K562 (cell line): ENCODE results near the gene SH3BP5. TPM values are rescaled to one million over a fixed set of nuclear protein-coding genes. Genes with fewer than 3 reads are reported as not detected.

Source experiments
- FOXM1 ChIP-seq, 2 experiments: fragments of 450-650 bp in 1 of 2; sonication (generic) in 1 of 2; formaldehyde crosslinking in 1 of 2; IDR thresholded peaks; 2 replicates each; pipeline versions ENCODE4 v1.6.1 to v1.9.0; 2017 to 2022; ENCODE audit warnings: low read depth in 2 of 2, mild to moderate bottlenecking in 2 of 2, missing genetic modification reagents in 1 of 2, moderate library complexity in 1 of 2
- LEF1 ChIP-seq: fragments of 450-650 bp; IDR thresholded peaks from 2 replicates; pipeline ENCODE4 v1.6.1; 2016; ENCODE audit warnings: mild to moderate bottlenecking
- MCM3 ChIP-seq: fragments of 450-650 bp; IDR thresholded peaks from 2 replicates; pipeline ENCODE4 v1.6.1; 2016
- MYBL2 ChIP-seq, 2 experiments: fragments of 450-650 bp in 1 of 2; sonication (generic) in 1 of 2; formaldehyde crosslinking in 1 of 2; IDR thresholded peaks; 2 replicates each; pipeline versions ENCODE4 v1.6.1 to v1.8.1; 2017 to 2022; ENCODE audit warnings: borderline replicate concordance in 1 of 2, inconsistent platforms in 1 of 2, low read depth in 1 of 2, mild to moderate bottlenecking in 1 of 2, missing genetic modification reagents in 1 of 2, moderate library complexity in 1 of 2
- NR4A1 ChIP-seq, 2 experiments: fragments of 250-450 bp in 1 of 2; fragments of 450-650 bp in 1 of 2; sonication (Bioruptor Pico) in 1 of 2; IDR thresholded peaks; 2 replicates each; pipeline versions ENCODE4 v1.4.0 to v1.6.1; 2016 to 2020; ENCODE audit warnings: mild to moderate bottlenecking in 2 of 2, missing compliant biosample characterization in 1 of 2, missing genetic modification characterization in 1 of 2, moderate library complexity in 1 of 2
- POLR3G ChIP-seq: IDR thresholded peaks from 2 replicates; pipeline ENCODE4 v1.6.1; 2011; ENCODE audit not compliant: insufficient read length, insufficient replicate concordance; ENCODE audit errors: extremely low read depth
- SMARCC2 ChIP-seq: fragments of 450-650 bp; IDR thresholded peaks from 2 replicates; pipeline ENCODE4 v1.6.1; 2017; ENCODE audit warnings: antibody characterized with exemption, moderate library complexity, mild to moderate bottlenecking, low read depth
- TCF7 ChIP-seq: sonication (generic); IDR thresholded peaks from 2 replicates; pipeline ENCODE4 v1.6.1; 2016; ENCODE audit warnings: antibody characterized with exemption, borderline replicate concordance
- ZNF12 ChIP-seq: sonication (generic); formaldehyde crosslinking; IDR thresholded peaks from 2 replicates; pipeline ENCODE4 v1.4.0; 2020; ENCODE audit warnings: mild to moderate bottlenecking, missing genetic modification reagents
- ZNF282 ChIP-seq: sonication (generic); formaldehyde crosslinking; IDR thresholded peaks from 2 replicates; pipeline ENCODE4 v1.8.1; 2023; ENCODE audit warnings: missing genetic modification reagents
- ZNF316 ChIP-seq: fragments of 450-650 bp; IDR thresholded peaks from 2 replicates; pipeline ENCODE4 v1.6.1; 2016
- ZNF668 ChIP-seq: fragments of 250-450 bp; sonication (Bioruptor Pico); IDR thresholded peaks from 2 replicates; pipeline ENCODE4 v1.8.0; 2022; ENCODE audit warnings: mild to moderate bottlenecking, inconsistent platforms
- polyA plus RNA-seq, 8 experiments: library from polyadenylated mRNA; depleted of rRNA in 4 of 8; stranded (reverse) in 5 of 8; unstranded in 3 of 8; fragments of >200 nt; fragmentation: Nextera tagmentation in 2 of 8; fragmentation: Illumina TruSeq in 1 of 8; extraction: Ambion mirVana in 2 of 8; extraction: Trizol in 1 of 8; gene quantifications; 2 replicates each; pipeline versions ENCODE4 v1.2.1 to v1.2.3, GENCODE V29; 2011 to 2014; ENCODE audit warnings: inconsistent platforms in 1 of 8, missing spikeins in 1 of 8
- total RNA-seq, 7 experiments: library from RNA; depleted of rRNA in 6 of 7; stranded (reverse); fragments of >200 nt in 6 of 7; fragmentation: Illumina TruSeq in 2 of 7; extraction: Trizol in 2 of 7; gene quantifications; 2 replicates each; pipeline versions ENCODE4 v1.2.1 to v1.2.3, GENCODE V29; 2011 to 2021; ENCODE audit warnings: low replicate concordance in 1 of 7
- TF ChIP-seq, protein P1 (sequence below): fragments of 250-450 bp; sonication (Bioruptor Pico); IDR thresholded peaks from 2 replicates; pipeline ENCODE4 v1.8.0; 2022; ENCODE audit warnings: moderate library complexity, mild to moderate bottlenecking, inconsistent platforms
- TF ChIP-seq, protein P2 (sequence below): fragments of 450-650 bp; formaldehyde crosslinking; IDR thresholded peaks from 2 replicates; pipeline ENCODE4 v1.4.0; 2022; ENCODE audit warnings: missing genetic modification characterization
- TF ChIP-seq, protein P3 (sequence below): sonication (generic); formaldehyde crosslinking; IDR thresholded peaks from 2 replicates; pipeline ENCODE4 v1.8.0; 2022; ENCODE audit warnings: mild to moderate bottlenecking, missing genetic modification reagents, borderline replicate concordance
- TF ChIP-seq, protein P4 (sequence below): fragments of 250-450 bp; sonication (Bioruptor Pico); IDR thresholded peaks from 2 replicates; pipeline ENCODE4 v1.8.0; 2022; ENCODE audit warnings: inconsistent platforms, mild to moderate bottlenecking, moderate library complexity, borderline replicate concordance

Gene SH3BP5
- total and polyA plus RNA-seq, 9 of the 15 experiments (the other 6 are each of a cell fraction or from before 2014, with no cell fraction given), result 2.9 to 29.0 (median 14.9) TPM

DNA sequence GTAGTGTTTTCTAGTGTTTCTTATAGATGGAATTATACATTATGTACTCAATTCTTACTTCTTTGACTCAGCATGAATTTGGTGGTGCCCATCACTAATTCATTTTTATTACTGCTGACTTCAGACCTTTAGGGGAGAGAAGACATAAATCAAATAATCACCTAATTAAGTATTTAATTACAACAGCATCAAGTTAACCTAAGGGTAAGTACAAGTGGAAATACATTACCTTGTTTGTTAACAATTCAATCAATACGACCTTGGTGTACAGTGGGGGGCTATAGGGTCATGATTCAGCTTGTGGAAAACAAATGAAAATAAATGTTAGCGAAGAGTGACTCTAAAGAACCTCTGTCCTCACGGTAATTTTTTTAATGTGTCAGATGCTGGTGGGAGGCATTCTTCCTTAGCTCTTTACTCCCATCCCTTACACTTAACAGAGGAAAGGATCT is 126.9 kb downstream of the SH3BP5 start (continued):
- TF ChIP-seq FOXM1 (IDR thresholded peaks at IDR 0.05; ENCODE audit: low read depth) (no peak), FOXM1 (CRISPR knock-in tag; IDR thresholded peaks at IDR 0.05; ENCODE audit: low read depth) (no peak), MCM3 (no peak), SMARCC2 (peak; percentile 30; the same call in 1 of the 2 replicates), TCF7 (no peak), LEF1 (peak; percentile 57), POLR3G (no peak), ZNF12 (CRISPR knock-in tag) (no peak), ZNF668 (CRISPR knock-in tag) (no peak), ZNF316 (no peak), NR4A1 (CRISPR knock-in tag; IDR thresholded peaks at IDR 0.05) (no peak), NR4A1 (tag; IDR thresholded peaks at IDR 0.05) (no peak), MYBL2 (IDR thresholded peaks at IDR 0.05; ENCODE audit: low read depth) (no peak), MYBL2 (CRISPR knock-in tag; IDR thresholded peaks at IDR 0.05; ENCODE audit: borderline replicate concordance) (no peak), ZNF282 (CRISPR knock-in tag) (no peak)
- TF ChIP-seq, protein P1, sequence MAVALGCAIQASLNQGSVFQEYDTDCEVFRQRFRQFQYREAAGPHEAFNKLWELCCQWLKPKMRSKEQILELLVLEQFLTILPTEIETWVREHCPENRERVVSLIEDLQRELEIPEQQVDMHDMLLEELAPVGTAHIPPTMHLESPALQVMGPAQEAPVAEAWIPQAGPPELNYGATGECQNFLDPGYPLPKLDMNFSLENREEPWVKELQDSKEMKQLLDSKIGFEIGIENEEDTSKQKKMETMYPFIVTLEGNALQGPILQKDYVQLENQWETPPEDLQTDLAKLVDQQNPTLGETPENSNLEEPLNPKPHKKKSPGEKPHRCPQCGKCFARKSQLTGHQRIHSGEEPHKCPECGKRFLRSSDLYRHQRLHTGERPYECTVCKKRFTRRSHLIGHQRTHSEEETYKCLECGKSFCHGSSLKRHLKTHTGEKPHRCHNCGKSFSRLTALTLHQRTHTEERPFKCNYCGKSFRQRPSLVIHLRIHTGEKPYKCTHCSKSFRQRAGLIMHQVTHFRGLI (CRISPR knock-in tag), result no peak
- TF ChIP-seq, protein P2, sequence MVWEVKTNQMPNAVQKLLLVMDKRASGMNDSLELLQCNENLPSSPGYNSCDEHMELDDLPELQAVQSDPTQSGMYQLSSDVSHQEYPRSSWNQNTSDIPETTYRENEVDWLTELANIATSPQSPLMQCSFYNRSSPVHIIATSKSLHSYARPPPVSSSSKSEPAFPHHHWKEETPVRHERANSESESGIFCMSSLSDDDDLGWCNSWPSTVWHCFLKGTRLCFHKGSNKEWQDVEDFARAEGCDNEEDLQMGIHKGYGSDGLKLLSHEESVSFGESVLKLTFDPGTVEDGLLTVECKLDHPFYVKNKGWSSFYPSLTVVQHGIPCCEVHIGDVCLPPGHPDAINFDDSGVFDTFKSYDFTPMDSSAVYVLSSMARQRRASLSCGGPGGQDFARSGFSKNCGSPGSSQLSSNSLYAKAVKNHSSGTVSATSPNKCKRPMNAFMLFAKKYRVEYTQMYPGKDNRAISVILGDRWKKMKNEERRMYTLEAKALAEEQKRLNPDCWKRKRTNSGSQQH (CRISPR knock-in tag), result no peak
- TF ChIP-seq, protein P3, sequence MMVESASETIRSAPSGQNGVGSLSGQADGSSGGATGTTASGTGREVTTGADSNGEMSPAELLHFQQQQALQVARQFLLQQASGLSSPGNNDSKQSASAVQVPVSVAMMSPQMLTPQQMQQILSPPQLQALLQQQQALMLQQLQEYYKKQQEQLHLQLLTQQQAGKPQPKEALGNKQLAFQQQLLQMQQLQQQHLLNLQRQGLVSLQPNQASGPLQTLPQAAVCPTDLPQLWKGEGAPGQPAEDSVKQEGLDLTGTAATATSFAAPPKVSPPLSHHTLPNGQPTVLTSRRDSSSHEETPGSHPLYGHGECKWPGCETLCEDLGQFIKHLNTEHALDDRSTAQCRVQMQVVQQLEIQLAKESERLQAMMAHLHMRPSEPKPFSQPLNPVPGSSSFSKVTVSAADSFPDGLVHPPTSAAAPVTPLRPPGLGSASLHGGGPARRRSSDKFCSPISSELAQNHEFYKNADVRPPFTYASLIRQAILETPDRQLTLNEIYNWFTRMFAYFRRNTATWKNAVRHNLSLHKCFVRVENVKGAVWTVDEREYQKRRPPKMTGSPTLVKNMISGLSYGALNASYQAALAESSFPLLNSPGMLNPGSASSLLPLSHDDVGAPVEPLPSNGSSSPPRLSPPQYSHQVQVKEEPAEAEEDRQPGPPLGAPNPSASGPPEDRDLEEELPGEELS (CRISPR knock-in tag), result no peak
- TF ChIP-seq, protein P4, sequence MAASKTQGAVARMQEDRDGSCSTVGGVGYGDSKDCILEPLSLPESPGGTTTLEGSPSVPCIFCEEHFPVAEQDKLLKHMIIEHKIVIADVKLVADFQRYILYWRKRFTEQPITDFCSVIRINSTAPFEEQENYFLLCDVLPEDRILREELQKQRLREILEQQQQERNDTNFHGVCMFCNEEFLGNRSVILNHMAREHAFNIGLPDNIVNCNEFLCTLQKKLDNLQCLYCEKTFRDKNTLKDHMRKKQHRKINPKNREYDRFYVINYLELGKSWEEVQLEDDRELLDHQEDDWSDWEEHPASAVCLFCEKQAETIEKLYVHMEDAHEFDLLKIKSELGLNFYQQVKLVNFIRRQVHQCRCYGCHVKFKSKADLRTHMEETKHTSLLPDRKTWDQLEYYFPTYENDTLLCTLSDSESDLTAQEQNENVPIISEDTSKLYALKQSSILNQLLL (CRISPR knock-in tag), result no peak
